H1 (cell line): ENCODE data around the gene DIPK1A. TPM values are rescaled to one million over a fixed set of nuclear protein-coding genes. Genes with fewer than 3 reads are reported as not detected.

Experiments used
- ASH2L ChIP-seq: fragments of 200-600, 300-600 bp; sonication (generic); IDR thresholded peaks from one replicate; pipeline ENCODE4 v1.7.1; 2017; ENCODE audit warnings: low read length
- CHD2 ChIP-seq: IDR thresholded peaks from 2 replicates; pipeline ENCODE4 v1.6.1; 2012; ENCODE audit warnings: low read length, improper control_type of control experiment
- JUND ChIP-seq: IDR thresholded peaks from 2 replicates; pipeline ENCODE4 v1.6.1; 2011; ENCODE audit warnings: mild to moderate bottlenecking, improper control_type of control experiment, low read length
- polyA plus RNA-seq, 7 experiments: library from polyadenylated mRNA; depleted of rRNA in 3 of 7; stranded (reverse) in 5 of 7; unstranded in 2 of 7; fragments of >200 nt in 5 of 7; fragments of 200-250 nt in 2 of 7; gene quantifications; 1 replicate in 5 of 7; 2 replicates in 1 of 7; 4 replicates in 1 of 7; pipeline versions ENCODE4 v1.2.1 to v1.2.3, GENCODE V29; 2011 to 2013; ENCODE audit warnings: missing spikeins in 2 of 7, mixed read lengths in 2 of 7
- total RNA-seq: library from RNA; stranded (reverse); fragmentation: NEBNext Ultra II Directional; extraction: Animal tissue kit (Norgen Biotek cat#: 25700); gene quantifications from 2 replicates; pipeline ENCODE4 v1.2.1, GENCODE V29; 2021
- TF ChIP-seq, protein P1 (sequence below): fragments of 300-600 bp; sonication (generic); IDR thresholded peaks from 2 replicates; pipeline ENCODE4 v1.7.1; 2012; ENCODE audit warnings: low read length, moderate library complexity, mild to moderate bottlenecking, inconsistent platforms; ENCODE audit not compliant: insufficient replicate concordance

DIPK1A gene
- total and polyA plus RNA-seq, 2 of the 8 experiments (the other 6 are each of a cell fraction or from before 2014, with no cell fraction given): 2.5 to 5.0 TPM

DNA sequence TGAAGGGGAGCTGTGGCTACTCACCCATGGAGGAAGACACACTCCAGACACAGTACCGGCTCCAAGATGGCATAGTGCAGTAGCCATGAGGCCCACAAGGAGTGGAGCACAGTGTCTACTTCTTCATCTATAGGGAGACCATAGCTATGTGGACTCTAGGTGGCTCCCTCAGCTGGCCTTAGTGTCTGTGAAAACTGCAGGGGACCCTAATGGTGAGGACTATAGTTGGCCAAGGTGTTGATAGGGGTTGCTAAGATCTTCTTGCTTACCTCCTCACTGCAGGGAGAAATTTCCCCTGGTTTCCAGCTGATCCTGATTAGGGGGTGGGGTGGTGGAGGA, 58.9 kb downstream of the DIPK1A start (continued):
- TF ChIP-seq, protein P1, sequence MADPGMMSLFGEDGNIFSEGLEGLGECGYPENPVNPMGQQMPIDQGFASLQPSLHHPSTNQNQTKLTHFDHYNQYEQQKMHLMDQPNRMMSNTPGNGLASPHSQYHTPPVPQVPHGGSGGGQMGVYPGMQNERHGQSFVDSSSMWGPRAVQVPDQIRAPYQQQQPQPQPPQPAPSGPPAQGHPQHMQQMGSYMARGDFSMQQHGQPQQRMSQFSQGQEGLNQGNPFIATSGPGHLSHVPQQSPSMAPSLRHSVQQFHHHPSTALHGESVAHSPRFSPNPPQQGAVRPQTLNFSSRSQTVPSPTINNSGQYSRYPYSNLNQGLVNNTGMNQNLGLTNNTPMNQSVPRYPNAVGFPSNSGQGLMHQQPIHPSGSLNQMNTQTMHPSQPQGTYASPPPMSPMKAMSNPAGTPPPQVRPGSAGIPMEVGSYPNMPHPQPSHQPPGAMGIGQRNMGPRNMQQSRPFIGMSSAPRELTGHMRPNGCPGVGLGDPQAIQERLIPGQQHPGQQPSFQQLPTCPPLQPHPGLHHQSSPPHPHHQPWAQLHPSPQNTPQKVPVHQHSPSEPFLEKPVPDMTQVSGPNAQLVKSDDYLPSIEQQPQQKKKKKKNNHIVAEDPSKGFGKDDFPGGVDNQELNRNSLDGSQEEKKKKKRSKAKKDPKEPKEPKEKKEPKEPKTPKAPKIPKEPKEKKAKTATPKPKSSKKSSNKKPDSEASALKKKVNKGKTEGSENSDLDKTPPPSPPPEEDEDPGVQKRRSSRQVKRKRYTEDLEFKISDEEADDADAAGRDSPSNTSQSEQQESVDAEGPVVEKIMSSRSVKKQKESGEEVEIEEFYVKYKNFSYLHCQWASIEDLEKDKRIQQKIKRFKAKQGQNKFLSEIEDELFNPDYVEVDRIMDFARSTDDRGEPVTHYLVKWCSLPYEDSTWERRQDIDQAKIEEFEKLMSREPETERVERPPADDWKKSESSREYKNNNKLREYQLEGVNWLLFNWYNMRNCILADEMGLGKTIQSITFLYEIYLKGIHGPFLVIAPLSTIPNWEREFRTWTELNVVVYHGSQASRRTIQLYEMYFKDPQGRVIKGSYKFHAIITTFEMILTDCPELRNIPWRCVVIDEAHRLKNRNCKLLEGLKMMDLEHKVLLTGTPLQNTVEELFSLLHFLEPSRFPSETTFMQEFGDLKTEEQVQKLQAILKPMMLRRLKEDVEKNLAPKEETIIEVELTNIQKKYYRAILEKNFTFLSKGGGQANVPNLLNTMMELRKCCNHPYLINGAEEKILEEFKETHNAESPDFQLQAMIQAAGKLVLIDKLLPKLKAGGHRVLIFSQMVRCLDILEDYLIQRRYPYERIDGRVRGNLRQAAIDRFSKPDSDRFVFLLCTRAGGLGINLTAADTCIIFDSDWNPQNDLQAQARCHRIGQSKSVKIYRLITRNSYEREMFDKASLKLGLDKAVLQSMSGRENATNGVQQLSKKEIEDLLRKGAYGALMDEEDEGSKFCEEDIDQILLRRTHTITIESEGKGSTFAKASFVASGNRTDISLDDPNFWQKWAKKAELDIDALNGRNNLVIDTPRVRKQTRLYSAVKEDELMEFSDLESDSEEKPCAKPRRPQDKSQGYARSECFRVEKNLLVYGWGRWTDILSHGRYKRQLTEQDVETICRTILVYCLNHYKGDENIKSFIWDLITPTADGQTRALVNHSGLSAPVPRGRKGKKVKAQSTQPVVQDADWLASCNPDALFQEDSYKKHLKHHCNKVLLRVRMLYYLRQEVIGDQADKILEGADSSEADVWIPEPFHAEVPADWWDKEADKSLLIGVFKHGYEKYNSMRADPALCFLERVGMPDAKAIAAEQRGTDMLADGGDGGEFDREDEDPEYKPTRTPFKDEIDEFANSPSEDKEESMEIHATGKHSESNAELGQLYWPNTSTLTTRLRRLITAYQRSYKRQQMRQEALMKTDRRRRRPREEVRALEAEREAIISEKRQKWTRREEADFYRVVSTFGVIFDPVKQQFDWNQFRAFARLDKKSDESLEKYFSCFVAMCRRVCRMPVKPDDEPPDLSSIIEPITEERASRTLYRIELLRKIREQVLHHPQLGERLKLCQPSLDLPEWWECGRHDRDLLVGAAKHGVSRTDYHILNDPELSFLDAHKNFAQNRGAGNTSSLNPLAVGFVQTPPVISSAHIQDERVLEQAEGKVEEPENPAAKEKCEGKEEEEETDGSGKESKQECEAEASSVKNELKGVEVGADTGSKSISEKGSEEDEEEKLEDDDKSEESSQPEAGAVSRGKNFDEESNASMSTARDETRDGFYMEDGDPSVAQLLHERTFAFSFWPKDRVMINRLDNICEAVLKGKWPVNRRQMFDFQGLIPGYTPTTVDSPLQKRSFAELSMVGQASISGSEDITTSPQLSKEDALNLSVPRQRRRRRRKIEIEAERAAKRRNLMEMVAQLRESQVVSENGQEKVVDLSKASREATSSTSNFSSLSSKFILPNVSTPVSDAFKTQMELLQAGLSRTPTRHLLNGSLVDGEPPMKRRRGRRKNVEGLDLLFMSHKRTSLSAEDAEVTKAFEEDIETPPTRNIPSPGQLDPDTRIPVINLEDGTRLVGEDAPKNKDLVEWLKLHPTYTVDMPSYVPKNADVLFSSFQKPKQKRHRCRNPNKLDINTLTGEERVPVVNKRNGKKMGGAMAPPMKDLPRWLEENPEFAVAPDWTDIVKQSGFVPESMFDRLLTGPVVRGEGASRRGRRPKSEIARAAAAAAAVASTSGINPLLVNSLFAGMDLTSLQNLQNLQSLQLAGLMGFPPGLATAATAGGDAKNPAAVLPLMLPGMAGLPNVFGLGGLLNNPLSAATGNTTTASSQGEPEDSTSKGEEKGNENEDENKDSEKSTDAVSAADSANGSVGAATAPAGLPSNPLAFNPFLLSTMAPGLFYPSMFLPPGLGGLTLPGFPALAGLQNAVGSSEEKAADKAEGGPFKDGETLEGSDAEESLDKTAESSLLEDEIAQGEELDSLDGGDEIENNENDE: no peak
- TF ChIP-seq JUND (no peak), CHD2 (no peak), ASH2L (no peak)
- TF ChIP-seq, all 59 proteins: peak for 0
